ENCODE measurements around the gene MYOCD. TPM values are rescaled to one million over a fixed set of nuclear protein-coding genes. Genes with fewer than 3 reads are reported as not detected.

The MYOCD gene
- total and polyA plus RNA-seq, 2 donors from 2014 or later, result 0.58 to 4.0 TPM

- Histone ChIP-seq H3K9ac (ENCODE audit: low read length in 3 of 3) (no peak overlapping the region), H3K4me3 (ENCODE audit: low read length in 3 of 3) (no peak overlapping the region), H3K36me3 (ENCODE audit: control insufficient read depth in 2 of 3, insufficient read depth in 3 of 3, low read length in 3 of 3) (no peaks in the 10 kb centered on the region), H3K4me1 (ENCODE audit: control insufficient read depth in 2 of 3, insufficient read depth in 2 of 3, low read depth in 1 of 3, low read length in 3 of 3) (no peaks in the 10 kb centered on the region), H3K27me3 (ENCODE audit: control insufficient read depth, insufficient read depth, low read length) (no peaks in the 10 kb centered on the region), H3K27ac (ENCODE audit: low read depth in 2 of 2, low read length in 2 of 2) (no peak overlapping the region), H3K9me3 (ENCODE audit: control insufficient read depth in 2 of 3, insufficient read depth in 1 of 3, low read length in 3 of 3) (no peaks in the 10 kb centered on the region)
- no peak for TF ChIP-seq CTCF (IDR thresholded peaks at IDR 0.05; ENCODE audit: borderline replicate concordance, extremely low read depth, insufficient read depth)
- intact Hi-C loops (cut with DNase I), result no loop called here
- DNase-seq (peak in 1 of 5 donors; percentile 10), FAIRE-seq (no peak)
Measured at GRCh38 chr17:12800855-12801365, 135.2 kb downstream of the MYOCD start.

- no peaks in the 10 kb centered on the region for H3K4me1 ChIP-seq (ENCODE audit: control insufficient read depth in 2 of 3, insufficient read depth in 2 of 3, low read depth in 1 of 3, low read length in 3 of 3)
Measured at GRCh38 chr17:12806630-12807029, 140.9 kb downstream of the MYOCD start.

GRCh38 chr17:12808723-12809122 lies 143.0 kb downstream of the MYOCD start:
- H3K4me1 ChIP-seq (ENCODE audit: control insufficient read depth in 2 of 3, insufficient read depth in 2 of 3, low read depth in 1 of 3, low read length in 3 of 3), result no peaks in the 10 kb centered on the region
- no peak for DNase-seq
- no peak overlapping the region for H3K9ac ChIP-seq (ENCODE audit: low read length in 3 of 3)
- no peak for TF ChIP-seq CTCF (IDR thresholded peaks at IDR 0.05; ENCODE audit: borderline replicate concordance, extremely low read depth, insufficient read depth)
- no peaks in the 10 kb centered on the region for H3K36me3 ChIP-seq (ENCODE audit: control insufficient read depth in 2 of 3, insufficient read depth in 3 of 3, low read length in 3 of 3)
- no peaks in the 10 kb centered on the region for H3K27me3 ChIP-seq (ENCODE audit: control insufficient read depth, insufficient read depth, low read length)
- no peak overlapping the region for H3K4me3 ChIP-seq (ENCODE audit: low read length in 3 of 3)
- no peak for FAIRE-seq
- H3K9me3 ChIP-seq (ENCODE audit: control insufficient read depth in 2 of 3, insufficient read depth in 1 of 3, low read length in 3 of 3), result no peaks in the 10 kb centered on the region
- intact Hi-C loops (cut with DNase I), result no loop called here
- H3K27ac ChIP-seq (ENCODE audit: low read depth in 2 of 2, low read length in 2 of 2), result no peak overlapping the region

More at GRCh38 chr17:12806630-12807029, 140.9 kb downstream of the MYOCD start:
- Histone ChIP-seq H3K9ac (ENCODE audit: low read length in 3 of 3) (no peak overlapping the region), H3K9me3 (ENCODE audit: control insufficient read depth in 2 of 3, insufficient read depth in 1 of 3, low read length in 3 of 3) (no peaks in the 10 kb centered on the region), H3K4me3 (ENCODE audit: low read length in 3 of 3) (no peak overlapping the region), H3K27ac (ENCODE audit: low read depth in 2 of 2, low read length in 2 of 2) (no peak overlapping the region), H3K27me3 (ENCODE audit: control insufficient read depth, insufficient read depth, low read length) (no peaks in the 10 kb centered on the region), H3K36me3 (ENCODE audit: control insufficient read depth in 2 of 3, insufficient read depth in 3 of 3, low read length in 3 of 3) (no peaks in the 10 kb centered on the region)
- intact Hi-C loops (cut with DNase I), result no loop called here
- TF ChIP-seq CTCF (IDR thresholded peaks at IDR 0.05; ENCODE audit: borderline replicate concordance, extremely low read depth, insufficient read depth), result no peak
- DNase-seq (no peak), FAIRE-seq (no peak)

GRCh38 chr17:12812877-12813276 lies 147.2 kb downstream of the MYOCD start:
- Histone ChIP-seq H3K4me1 (ENCODE audit: control insufficient read depth in 2 of 3, insufficient read depth in 2 of 3, low read depth in 1 of 3, low read length in 3 of 3) (no peaks in the 10 kb centered on the region), H3K27me3 (ENCODE audit: control insufficient read depth, insufficient read depth, low read length) (no peaks in the 10 kb centered on the region), H3K36me3 (ENCODE audit: control insufficient read depth in 2 of 3, insufficient read depth in 3 of 3, low read length in 3 of 3) (no peaks in the 10 kb centered on the region), H3K4me3 (ENCODE audit: low read length in 3 of 3) (no peak overlapping the region), H3K27ac (ENCODE audit: low read depth in 2 of 2, low read length in 2 of 2) (no peak overlapping the region), H3K9ac (ENCODE audit: low read length in 3 of 3) (no peak overlapping the region), H3K9me3 (ENCODE audit: control insufficient read depth in 2 of 3, insufficient read depth in 1 of 3, low read length in 3 of 3) (no peaks in the 10 kb centered on the region)
- DNase-seq (no peak), FAIRE-seq (no peak)
- TF ChIP-seq CTCF (IDR thresholded peaks at IDR 0.05; ENCODE audit: borderline replicate concordance, extremely low read depth, insufficient read depth), result no peak
- intact Hi-C loops (cut with DNase I), result no loop called here

Data from kidney (tissue), 14 donors.